NT2/D1 (cell line): ENCODE results near the gene FAM174C.

Source experiments
- SUZ12 ChIP-seq: IDR thresholded peaks from 2 replicates; pipeline ENCODE4 v1.6.1; 2011; ENCODE audit not compliant: insufficient read length, insufficient read depth; ENCODE audit errors: extremely low read depth
- YY1 ChIP-seq: IDR thresholded peaks from 2 replicates; pipeline ENCODE4 v1.6.1; 2011; ENCODE audit not compliant: insufficient read length, insufficient read depth
- ZNF274 ChIP-seq: IDR thresholded peaks from 2 replicates; pipeline ENCODE4 v1.6.1; 2011; ENCODE audit warnings: mild to moderate bottlenecking, low read depth, low read length

GRCh38 chr19:1318678-1319471 lies 43.5 kb downstream of the FAM174C start:
- TF ChIP-seq SUZ12 (no peak), ZNF274 (no peak), YY1 (no peak)
